Spleen (tissue), 7 donors: Measurements from ENCODE around the gene ARL10.

Experiments
- CTCF ChIP-seq, 11 experiments: fragments of 200-600 bp in 7 of 11; fragments of 450-650 bp in 4 of 11; sonication (generic) in 4 of 11; IDR thresholded peaks in 8 of 11; conservative IDR thresholded peaks in 3 of 11; 1 replicate in 7 of 11; 2 replicates in 4 of 11; pipeline versions ENCODE4 v1.4.0 to v1.8.0; 2016 to 2021; ENCODE audit warnings: antibody characterized with exemption in 11 of 11, inconsistent platforms in 4 of 11, mild to moderate bottlenecking in 1 of 11
- POLR2A ChIP-seq, 3 donors: fragments of 450-650 bp; IDR thresholded peaks; one replicate each; pipeline ENCODE4 v1.5.1; 2017; ENCODE audit warnings: antibody characterized with exemption in 3 of 3, mild to moderate bottlenecking in 1 of 3
- donor health status: DM: no; HTN: no; CAD: no; lungs with moderate emphysema.
- donor health status: DM: no; HTN: no; CAD: no.
- donor health status: DM: no; HTN: no; CAD: no.

GRCh38 chr5:176339304-176339703, 26.0 kb upstream of the ARL10 start:
- no peak for TF ChIP-seq CTCF (IDR thresholded peaks at IDR 0.05 in 8 of 11, conservative IDR thresholded peaks at IDR 0.05 in 3 of 11)
- no peak for TF ChIP-seq POLR2A (IDR thresholded peaks at IDR 0.05)
